H1 (cell line): Measurements from ENCODE around the gene FLCN. TPM values are rescaled to one million over a fixed set of nuclear protein-coding genes. Genes with fewer than 3 reads are reported as not detected.

ENCODE experiments used
- BACH1 ChIP-seq: IDR thresholded peaks from 2 replicates; pipeline ENCODE4 v1.6.1; 2012; ENCODE audit warnings: low read length, improper control_type of control experiment
- JUND ChIP-seq: IDR thresholded peaks from 2 replicates; pipeline ENCODE4 v1.6.1; 2011; ENCODE audit warnings: mild to moderate bottlenecking, improper control_type of control experiment, low read length
- KDM5A ChIP-seq: fragments of 200-600 bp; IDR thresholded peaks from 2 replicates; pipeline ENCODE4 v1.7.1; 2012; ENCODE audit warnings: mild to moderate bottlenecking, low read length, inconsistent platforms, mixed read lengths
- MAFK ChIP-seq: IDR thresholded peaks from 2 replicates; pipeline ENCODE4 v1.6.1; 2012; ENCODE audit warnings: low read depth, mild to moderate bottlenecking, improper control_type of control experiment, low read length
- POU5F1 ChIP-seq: IDR thresholded peaks from 2 replicates; pipeline ENCODE4 v1.6.1; 2011; ENCODE audit warnings: low read depth, mild to moderate bottlenecking, low read length, moderate library complexity
- SUZ12 ChIP-seq: fragments of 200-600 bp; sonication (generic); IDR thresholded peaks from 2 replicates; pipeline ENCODE4 v1.6.1; 2012; ENCODE audit warnings: mild to moderate bottlenecking, inconsistent platforms, low read length, moderate library complexity, mixed read lengths
- TBP ChIP-seq: IDR thresholded peaks from 2 replicates; pipeline ENCODE4 v1.6.1; 2011; ENCODE audit warnings: low read depth, low read length, improper control_type of control experiment
- YY1 ChIP-seq: IDR thresholded peaks from 2 replicates; pipeline ENCODE4 v1.6.1; 2011; ENCODE audit warnings: low read depth, mild to moderate bottlenecking, low read length
- polyA plus RNA-seq, 7 experiments: library from polyadenylated mRNA; depleted of rRNA in 3 of 7; stranded (reverse) in 5 of 7; unstranded in 2 of 7; fragments of >200 nt in 5 of 7; fragments of 200-250 nt in 2 of 7; gene quantifications; 1 replicate in 5 of 7; 2 replicates in 1 of 7; 4 replicates in 1 of 7; pipeline versions ENCODE4 v1.2.1 to v1.2.3, GENCODE V29; 2011 to 2013; ENCODE audit warnings: missing spikeins in 2 of 7, mixed read lengths in 2 of 7
- total RNA-seq: library from RNA; stranded (reverse); fragmentation: NEBNext Ultra II Directional; extraction: Animal tissue kit (Norgen Biotek cat#: 25700); gene quantifications from 2 replicates; pipeline ENCODE4 v1.2.1, GENCODE V29; 2021
- TF ChIP-seq, protein P1 (sequence below): IDR thresholded peaks from 2 replicates; pipeline ENCODE4 v1.6.1; 2011; ENCODE audit warnings: low read length, improper control_type of control experiment

Gene FLCN
- total and polyA plus RNA-seq, 2 of the 8 experiments (the other 6 are each of a cell fraction or from before 2014, with no cell fraction given), result 15.6 to 34.6 TPM

- TF ChIP-seq SUZ12 (no peak), JUND (no peak), POU5F1 (no peak), BACH1 (no peak), MAFK (no peak), TBP (no peak), KDM5A (no peak), YY1 (no peak)
- TF ChIP-seq, protein P1, sequence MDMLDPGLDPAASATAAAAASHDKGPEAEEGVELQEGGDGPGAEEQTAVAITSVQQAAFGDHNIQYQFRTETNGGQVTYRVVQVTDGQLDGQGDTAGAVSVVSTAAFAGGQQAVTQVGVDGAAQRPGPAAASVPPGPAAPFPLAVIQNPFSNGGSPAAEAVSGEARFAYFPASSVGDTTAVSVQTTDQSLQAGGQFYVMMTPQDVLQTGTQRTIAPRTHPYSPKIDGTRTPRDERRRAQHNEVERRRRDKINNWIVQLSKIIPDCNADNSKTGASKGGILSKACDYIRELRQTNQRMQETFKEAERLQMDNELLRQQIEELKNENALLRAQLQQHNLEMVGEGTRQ, result no peak
These were observed 59.8 kb downstream of the FLCN start (continued) for GRCh38 chr17:17177176-17177575.
